Left forelimb (tissue), 1 donor: ENCODE data around the gene RPTOR.

ENCODE experiments used
- DNase-seq: peaks from one replicate; pipeline ENCODE4 v3.0.0-alpha.2; 2018; ENCODE audit warnings: low spot score

RPTOR gene

DNA sequence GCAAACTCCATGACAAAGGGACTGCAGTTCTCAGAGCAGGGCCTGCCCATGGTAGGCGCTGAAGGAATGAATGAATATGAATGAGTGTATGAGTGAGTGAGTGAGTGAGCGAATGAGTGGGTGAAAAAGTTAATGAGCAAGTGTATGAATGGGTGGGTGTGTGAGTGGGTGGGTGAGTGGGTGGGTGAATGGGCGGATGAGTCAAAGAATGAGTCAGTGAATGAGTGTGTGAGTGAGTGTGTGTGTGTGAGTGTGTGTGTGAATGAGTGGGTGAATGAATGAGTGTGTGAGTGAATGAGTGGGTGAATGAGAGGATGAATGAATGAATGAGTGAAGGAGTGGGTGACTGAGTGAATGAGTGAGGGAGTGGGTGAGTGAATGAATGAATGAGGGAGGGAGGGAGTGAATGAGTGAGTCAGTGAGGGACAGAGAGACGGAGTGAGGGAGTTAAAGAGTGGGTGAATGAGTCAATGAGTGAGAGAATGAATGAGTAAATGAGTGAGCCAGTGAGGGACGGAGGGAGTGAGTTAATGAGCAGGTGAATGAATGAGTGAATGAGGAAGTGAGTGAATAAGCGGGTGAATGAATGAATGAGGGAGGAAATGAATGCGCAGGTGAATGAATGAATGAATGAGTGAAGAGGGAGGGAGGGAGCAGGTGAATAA lies 435.9 kb downstream of the RPTOR start:
- DNase-seq, result no peak

DNA sequence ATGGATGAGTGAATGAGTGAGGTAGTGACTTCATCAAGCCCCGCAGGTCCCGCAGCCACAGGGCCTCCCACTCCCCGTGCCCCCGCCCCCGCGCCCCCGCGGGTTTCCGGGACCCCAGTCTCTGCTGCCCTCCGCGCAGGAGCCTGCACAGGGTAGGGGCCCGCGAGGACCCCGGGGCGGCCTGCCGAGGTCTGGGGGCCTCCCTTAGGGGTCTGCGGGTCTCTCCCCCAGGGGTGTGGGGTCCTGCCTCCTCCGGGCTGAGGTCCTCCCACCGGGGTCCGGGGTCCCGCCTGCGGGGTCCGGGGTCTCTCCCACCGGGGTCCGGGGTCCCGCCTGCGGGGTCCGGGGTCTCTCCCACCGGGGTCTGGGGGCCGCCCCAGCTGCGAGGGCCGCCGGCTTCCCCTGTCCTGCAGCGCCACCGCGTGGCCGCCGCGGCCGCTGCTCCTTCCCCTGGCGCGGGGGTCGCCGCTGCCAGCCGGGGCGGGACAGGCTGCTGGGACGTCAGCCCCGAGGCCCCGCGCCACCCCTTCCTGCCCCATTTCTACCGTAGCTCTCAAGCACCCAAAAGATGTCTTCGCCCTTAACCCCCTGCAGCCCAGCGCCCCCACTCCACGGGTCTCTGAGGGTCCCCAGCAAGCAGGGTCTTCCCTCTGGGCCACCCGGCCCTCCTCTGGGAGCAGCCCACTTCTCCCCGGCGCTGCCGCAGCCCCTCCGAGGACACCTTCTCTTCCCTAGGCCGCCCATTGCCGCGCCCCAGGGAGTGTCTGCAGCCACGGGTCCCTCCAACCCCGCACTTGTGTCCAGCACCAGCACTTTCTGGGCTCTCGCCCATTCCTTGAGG lies 436.6 kb downstream of the RPTOR start:
- no peak for DNase-seq

DNA sequence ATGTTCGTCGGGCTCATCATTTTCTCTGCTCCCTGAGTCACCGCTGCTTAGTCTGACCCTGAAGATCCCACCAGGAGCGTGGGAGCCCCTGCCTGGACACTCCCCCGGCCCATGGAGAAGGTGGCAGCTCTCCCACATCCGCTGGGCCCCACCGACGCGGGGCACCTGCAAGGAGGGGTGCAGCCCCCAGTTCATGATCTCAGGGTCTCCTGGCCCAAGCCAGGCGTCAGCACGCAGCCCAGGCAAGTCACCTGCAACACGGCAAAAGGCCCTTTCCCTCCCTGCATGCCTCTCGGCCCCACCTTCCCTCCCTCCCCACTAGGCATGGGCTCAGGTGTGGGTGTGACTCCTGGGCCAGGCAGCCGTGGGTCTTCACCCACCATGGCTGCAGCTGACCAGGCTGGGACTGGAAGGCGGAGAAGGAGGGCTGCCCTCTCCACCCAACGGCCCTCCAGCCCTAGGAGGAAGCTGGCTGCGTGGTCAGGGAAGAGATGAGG lies 437.3 kb downstream of the RPTOR start:
- DNase-seq, result no peak

DNA sequence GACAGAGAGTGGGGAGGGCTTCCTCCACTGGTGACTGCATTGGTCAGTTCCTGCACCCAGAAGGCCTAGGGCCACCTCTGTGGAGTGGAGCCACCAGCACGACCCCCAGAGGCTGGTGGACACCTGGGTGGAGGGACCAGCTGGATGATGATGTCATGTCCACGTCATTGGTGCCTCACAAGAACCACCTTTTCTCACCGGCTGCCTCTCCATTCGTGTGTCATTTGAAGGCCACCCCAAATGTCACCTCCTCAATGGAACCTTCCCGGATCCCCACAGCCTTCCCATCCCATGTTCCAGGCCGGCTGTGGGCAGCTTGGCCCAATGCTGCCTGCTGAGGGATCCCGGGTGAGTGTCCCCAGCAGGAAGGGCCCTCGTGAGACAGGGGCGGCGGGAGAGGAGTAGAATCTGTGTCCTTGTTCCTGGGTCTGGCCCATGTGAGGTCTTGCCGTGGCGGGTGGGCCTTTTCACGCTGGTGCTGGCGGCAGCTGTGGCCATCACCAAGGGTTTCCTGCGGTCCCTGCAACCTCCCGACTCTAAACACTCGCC lies 437.9 kb downstream of the RPTOR start:
- DNase-seq, result no peak

DNA sequence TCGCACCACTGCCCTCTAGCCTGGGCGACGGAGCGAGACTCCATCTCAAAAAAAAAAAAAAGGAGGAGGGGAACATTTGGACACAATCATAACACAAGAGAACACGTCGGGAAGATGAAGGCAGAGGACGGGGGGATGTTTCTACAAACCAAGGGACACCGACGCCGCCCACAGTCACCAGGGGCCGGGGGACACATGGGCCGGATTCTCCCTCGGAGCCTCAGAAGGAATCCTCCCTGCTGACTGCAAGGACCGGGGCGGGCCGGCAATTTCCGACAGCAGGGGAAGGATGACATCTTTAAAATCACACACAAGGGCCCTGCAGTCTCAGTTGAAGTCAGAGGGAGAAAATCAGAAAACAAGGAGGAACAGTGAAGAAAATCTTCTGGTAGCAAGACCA lies 438.9 kb downstream of the RPTOR start:
- no peak for DNase-seq

DNA sequence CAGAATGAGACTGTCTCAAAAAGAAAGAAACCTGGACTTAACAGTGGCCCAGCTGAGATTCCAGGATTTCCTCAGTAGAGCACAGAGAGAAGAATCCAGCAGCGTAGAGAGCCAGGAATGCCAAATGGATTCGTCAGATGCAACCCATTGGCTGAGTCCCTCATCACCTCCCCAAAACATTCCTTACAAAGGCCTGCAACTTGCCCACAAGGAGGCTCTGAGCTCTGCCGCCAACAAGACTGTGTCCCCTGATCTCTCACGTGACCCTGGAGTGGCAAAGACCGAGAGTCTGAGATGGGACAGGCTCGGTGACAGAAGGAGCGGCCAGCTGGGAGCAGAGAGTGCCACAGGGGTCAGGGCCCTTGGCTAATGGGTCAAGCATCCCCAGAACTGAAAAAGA lies 440.1 kb downstream of the RPTOR start:
- no peak for DNase-seq

DNA sequence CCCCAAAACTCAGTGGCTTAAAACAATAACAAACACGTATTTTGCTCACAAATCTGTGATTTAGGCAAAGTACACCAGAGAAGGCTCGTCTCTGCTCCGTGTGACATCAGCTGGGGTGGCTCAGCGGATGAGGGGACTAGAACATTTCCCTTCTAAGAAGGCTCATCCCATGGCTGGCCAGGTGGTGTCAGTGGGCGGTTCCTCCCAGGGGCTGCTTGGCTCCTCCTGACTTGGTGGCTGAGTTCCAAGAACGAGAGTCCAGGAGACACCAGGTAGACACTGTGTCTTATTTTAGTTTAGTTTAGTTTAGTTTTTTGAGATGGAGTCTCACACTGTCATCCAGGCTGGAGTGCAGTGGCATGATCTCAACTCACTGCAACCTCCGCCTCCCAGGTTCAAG lies 441.4 kb downstream of the RPTOR start:
- DNase-seq, result no peak

DNA sequence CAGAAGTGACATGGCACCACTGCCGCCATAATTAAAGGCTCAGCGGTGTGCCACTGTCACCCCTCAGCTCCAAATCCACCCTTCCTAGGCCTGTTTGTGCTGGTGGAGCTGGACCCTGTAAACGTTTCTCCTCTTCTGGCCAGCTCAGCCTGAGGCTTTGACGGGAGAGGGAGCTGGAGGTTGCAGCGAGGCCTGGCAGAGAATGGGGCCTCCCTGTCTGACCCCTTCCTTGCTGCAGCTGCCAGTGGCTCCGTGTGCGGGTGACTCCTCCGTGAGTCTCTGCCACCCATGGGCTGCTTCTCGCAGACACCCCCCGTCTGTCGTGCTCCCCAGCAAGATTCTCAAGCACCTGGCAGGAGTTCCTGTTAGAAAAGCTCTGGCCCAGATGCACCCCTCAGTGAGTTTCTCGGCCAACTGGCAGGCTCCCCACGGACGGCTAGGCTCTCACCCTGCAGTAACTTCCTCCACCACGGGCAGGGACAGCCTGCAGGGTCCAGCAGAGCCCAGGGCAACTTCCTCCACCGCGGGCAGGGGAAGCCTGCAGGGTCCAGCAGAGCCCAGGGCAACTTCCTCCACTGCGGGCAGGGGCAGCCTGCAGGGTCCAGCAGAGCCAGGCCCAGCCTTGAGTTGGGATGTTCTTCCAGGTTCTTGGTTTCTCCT lies 442.3 kb downstream of the RPTOR start:
- DNase-seq, result no peak

DNA sequence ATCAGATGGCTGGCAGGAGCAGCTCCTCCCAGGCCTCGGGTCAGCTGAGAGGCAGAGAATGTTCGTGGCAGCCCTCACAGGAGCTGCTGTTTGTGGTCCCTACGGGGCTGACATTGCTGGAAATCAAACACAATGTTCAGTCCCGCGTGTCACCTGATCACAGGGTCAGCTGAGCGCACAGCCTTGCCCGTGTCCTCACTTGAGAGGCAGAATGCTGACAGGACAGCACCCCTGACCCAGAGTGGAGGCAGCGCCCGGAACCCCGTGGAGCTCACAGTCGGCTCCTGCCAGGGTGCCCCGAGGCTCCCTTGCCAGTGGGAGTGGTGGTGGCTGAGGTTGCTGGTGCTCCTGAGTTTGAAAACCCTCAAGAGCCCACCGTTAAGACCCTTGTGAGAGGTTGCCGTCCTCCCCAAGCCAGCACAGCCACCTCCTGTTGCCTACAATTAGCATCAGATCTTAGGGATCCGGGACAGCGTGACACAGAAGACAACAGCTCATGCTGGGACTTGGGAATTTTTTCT lies 443.4 kb downstream of the RPTOR start:
- no peak for DNase-seq

DNA sequence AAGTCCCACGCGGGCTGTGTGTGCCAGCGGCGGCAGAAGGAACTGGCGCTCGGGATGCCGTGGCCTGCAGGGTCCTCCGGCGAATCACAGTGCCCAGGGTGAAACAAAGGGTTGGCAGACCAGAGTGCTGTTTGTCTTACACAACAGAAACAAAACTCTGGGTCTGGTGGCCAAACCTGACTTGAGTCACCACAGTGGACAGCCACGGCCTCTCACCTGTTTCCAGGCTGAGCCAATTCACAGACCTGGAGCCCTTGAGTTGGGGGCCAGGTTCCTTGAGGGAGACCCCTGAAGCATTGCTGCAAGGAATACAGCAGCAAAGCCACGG lies 444.9 kb downstream of the RPTOR start:
- no peak for DNase-seq

DNA sequence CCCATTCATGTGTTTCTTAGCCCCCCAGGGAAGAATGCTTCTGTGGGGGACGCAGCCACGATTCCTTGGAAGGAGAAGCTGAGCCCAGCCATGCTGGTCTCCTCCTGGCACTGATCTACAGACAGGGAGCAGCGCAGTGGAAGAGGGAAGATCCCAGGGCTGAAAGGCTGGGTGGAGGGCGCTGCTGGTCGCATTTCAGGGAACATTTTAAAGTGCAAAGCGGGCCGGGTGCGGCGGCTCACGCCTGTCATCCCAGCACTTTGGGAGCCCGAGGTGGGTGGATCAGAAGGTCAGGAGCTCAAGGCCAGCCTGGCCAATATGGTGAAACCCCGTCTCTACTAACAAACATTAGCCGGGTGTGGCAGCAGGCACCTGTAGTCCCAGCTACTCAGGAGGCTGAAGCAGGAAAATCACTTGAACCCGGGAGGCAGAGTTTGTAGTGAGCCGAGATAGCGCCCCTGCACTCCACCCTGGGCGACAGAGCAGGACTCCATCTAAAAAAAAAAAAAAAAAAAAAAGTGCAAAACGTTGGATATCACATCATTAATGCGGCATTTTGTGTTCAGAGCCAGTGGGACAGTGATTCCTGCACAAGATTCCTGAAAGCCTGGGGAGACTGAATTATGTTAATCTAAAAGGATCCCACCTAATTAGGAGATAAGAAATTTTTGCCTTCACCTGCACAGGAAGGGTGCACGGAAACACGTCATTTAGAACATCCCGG lies 446.4 kb downstream of the RPTOR start:
- no peak for DNase-seq

DNA sequence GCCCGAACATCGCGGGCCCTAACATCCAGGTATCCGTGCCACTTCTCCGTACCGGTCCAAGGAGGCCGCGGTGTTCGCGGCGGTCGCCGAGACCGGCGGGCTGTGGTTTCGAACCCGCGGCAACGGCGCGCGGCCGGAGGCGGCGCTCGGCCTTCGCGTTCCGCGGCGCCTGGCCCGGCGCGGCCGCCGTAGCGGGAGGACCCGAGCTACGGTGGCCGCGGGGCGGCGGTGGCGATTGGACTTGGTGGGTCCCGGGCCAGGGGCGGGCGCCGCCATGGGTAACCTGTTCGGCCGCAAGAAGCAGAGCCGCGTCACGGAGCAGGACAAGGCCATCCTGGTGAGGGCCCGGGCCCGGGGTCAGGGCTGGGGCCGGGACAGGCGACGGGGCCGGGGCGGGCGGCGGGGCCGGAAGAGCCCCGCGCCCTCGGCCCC lies 447.0 kb downstream of the RPTOR start, which contains the start of gene CHMP6:
Gene CHMP6 (plus strand): TSS at position 197 of the 432 bp plus-strand sequence. CDS start 78 bp downstream, at position 275.
- peak; percentile 88 for DNase-seq

DNA sequence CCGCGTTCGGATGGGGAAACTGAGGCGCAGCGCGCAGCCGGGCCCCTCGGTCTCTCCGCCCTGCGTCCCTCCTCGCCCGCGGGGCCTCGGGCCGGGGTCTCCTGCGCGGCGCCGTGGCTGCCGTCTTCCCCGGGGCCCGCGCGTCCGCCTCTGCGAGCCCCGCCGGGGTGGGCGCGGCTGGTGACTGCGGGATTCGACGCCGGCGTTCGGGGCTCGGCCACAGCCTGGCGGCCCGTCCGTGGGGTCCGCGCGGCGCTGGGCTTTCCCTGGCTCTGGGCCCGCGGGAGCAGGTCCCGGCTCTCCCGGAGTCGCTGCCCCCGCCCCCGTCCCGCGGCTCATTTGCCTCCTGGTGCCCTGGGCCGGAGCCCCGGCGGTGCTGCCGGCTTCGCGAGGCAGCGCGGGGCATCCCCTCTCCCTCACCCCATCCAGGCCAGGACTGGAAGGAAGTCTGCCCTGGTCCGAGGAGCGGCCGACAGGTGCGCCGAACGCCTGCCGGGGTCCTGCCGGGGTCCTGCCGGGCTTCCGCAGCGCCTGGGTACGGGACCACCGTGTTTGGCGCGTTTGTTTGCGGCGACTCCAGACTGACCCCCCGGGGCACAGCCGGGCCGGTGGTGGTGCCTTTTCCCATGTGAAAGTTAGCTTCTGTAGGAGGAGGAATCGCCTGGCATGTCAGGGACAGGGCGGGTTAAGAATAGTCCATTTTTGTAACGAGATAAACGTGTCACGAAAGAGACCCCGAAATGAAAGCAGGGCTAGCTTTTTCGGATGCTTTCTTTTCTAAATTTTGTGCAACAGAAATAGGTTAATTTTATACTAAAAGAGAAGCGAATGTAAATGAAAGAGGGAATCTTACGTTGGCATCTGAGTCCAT lies 447.7 kb downstream of the RPTOR start:
- DNase-seq, result no peak

DNA sequence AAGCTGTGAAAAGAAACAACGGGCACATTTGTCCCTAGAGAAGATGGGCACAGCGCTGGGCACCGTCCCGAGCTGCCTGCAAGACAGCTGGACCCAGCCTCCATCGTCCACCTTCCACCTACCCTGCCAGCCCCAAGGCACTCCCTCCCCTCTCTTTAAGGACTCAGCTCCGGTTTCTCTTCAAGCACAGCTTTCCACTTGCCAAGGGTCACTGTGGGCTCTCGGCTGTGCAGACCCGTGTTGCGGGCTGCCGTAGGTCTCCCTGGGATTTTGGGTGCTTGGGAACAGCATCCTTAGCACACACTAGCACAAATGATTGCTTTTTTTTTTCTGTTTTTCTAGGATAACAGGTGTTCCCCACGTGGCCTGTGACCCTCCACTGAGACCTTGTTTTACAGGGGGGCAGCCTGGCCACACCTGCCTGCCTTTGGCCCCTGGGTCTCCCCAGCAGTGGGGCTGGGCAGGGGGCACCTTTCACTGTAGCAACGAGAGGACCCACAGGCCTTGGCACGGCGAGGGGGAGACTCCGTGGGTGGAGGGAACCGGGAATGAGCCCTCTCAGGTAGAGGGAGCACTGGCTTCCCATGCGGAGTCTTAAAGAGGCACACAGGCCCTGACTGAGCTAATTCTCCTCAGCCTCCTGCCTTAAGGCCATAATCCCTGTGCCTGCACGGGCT lies 448.4 kb downstream of the RPTOR start:
- no peak for DNase-seq

DNA sequence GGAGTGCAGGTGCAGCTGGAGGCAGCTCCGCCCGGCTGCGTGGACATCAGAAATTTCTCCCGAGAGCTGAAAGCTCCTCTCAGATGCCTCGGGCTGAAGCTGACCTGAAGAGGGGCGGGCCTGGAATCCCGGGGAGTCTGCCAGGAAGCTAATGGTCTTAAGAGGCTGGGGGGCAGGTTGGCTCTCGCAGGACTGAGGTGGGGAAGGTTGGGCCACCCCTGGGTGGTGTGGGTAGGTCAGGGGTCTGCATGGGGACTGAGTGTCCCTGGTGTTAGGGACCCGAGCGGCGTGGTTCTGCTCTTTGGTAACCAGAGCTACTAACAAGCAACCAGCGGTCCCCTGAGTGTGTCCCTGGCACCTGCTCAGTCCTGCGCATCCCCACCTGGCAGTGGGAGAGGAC lies 450.5 kb downstream of the RPTOR start:
- no peak for DNase-seq

DNA sequence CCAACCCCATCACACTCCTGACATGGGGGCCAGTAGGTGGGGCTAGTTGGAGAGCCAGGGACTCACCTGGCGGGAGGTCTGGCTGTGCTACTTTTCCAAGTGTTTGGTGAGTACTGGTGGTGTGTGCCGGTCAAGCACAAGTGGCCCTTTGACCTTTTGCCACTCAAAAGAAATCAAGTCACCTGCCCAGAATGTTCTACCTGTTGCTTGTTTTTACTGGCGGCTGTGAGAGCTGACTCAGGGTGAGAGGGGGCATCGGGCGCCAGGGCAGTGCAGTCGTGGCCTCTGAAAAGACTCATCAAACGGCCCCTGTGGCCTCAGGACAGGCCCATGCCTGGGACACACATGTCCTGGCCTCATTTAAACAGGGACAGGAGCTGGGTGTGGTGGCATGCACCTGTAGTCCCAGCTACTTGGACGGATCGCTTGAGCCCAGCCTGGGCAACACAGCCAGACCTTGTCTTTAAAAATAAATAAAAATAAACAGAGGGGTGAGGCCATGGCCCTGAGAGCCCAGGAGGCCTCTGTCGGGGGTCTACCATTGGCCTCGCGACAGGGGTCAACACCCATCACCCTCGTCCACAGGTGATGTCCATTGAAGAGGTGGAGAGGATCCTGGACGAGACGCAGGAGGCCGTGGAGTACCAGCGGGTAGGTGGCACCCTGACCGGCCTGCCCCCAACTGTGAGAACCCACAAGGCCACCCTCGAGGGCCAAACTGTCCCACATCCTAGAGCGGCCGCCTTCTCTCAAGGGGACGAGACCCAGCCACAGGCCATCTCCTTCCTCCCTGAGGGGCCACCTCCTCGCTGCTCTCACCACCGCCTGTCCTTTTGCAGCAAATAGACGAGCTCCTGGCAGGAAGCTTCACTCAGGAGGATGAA lies 452.0 kb downstream of the RPTOR start:
- DNase-seq, result no peak

DNA sequence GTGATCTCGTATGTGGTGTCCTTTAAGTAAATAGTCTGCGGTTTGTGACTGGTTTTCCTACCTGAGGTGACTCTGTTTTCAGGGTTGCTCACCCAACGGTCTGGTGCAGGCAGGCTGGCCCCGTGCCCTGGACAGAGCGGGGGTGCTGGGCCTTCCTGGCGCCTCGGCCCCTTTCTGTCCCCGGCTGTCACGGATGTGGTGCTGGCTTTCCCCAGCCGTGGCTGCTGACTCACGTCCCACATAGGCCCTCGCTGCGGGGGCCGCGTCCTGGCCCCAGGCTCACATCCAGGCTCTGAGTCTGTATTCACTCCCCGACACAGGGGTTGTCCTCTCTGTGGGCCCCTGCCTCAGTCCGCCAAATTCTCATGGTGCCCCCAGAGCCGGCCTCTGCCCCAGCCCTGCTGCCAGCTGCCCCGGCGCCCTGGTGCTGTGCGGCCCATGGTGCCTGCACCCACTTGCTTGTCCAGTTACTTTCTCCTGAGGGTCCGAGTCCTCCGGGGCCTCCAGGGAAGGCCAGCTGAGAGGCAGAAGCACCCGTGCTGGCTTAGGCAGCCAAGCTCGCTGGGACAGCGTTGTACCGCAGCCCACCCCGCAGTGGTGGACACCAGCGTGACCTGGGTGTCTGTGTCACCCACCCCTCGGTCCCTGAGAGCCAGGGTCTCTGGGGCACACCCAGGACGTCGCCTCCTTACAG lies 452.9 kb downstream of the RPTOR start:
- no peak for DNase-seq

DNA sequence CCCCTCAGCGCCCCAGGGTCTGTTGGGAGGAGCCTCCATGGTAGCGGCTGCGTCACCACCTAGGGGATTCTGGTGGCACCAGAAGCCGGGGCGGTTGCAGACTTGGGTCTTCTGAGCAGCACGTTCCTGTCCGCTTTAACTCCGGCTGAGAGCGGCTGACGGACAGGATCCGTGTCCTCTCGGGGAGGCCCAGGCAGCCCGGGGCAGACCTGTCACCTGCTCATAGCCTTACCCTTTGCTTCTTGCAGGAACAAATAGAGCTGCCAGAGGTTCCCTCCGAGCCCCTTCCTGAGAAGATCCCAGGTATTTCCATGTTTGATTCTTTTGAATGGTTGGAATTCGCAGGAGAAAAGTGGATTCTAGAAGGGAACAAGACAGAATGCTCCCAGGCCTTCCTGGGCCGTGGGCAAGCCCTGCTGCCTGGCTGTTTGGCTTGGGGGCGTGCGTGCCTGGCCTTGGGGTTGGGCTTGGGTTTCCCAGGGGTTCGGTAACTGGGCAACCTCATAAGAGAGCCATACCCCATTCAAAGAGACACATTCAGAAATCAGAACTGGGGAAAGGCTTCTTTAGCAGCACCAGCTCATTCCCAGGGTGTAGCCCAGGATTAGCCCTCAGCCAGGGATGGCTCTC lies 453.6 kb downstream of the RPTOR start:
- DNase-seq, result no peak
